ENCODE measurements around the gene KHDRBS2. TPM values are rescaled to one million over a fixed set of nuclear protein-coding genes. Genes with fewer than 3 reads are reported as not detected.

The KHDRBS2 gene
- total and polyA plus RNA-seq, 2 donors (not counting 3 experiments of a cell fraction or from before 2014, with no cell fraction given) = not detected

DNA sequence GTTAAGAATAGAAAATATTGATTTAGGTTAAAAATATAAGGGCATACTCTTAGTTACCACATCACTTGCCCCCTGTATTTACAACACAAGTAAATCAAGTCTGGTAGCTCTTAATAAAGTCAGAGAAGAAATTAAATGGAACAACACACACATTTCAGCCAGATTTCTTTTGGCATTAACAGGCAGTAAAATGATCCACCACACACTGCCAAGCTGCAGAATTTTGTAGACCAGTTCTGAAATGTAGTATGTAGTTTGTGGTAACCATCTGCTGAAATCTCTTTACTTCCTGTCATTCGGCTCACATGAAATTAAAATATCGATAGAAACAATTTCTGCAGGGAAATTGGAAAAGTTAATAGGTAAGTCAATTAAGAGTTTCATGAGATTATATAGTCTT is 326.8 kb downstream of the KHDRBS2 start:
- no peaks in the 10 kb centered on the region for H3K36me3 ChIP-seq (ENCODE audit: control insufficient read depth in 2 of 2, extremely low read depth in 1 of 2, insufficient read depth in 2 of 2, low read length in 2 of 2)
- no peak for FAIRE-seq
- no peak for DNase-seq (ENCODE audit: low read depth, low spot score)
- no peak overlapping the region for H3K9ac ChIP-seq (replicated peaks; ENCODE audit: extremely low read depth, insufficient read depth, low read length)
- intact Hi-C loops (cut with micrococcal nuclease) (no loop called here), dilution Hi-C loops (cut with MboI; ENCODE audit: extremely low pct_ligation_motif_present, low sequenced_read_pairs) (no loop called here)
- BruUV-seq (replicated peaks) = no TSS peak
- H3K9me1 ChIP-seq (replicated peaks; ENCODE audit: control insufficient read depth, extremely low read depth, insufficient read depth, low read length) = no peaks in the 10 kb centered on the region
- H3K4me3 ChIP-seq (replicated peaks in 1 of 3; ENCODE audit: insufficient read depth in 1 of 3, low read depth in 1 of 3, low read length in 3 of 3) = no peak overlapping the region
- POLR2A ChIA-PET = no interaction called here
- H3K79me2 ChIP-seq (ENCODE audit: control insufficient read depth, insufficient read depth, low read length) = no peaks in the 10 kb centered on the region
- TF ChIP-seq, protein P1, sequence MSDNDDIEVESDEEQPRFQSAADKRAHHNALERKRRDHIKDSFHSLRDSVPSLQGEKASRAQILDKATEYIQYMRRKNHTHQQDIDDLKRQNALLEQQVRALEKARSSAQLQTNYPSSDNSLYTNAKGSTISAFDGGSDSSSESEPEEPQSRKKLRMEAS (IDR thresholded peaks at IDR 0.05; ENCODE audit: insufficient read depth, insufficient read length) = no peak
- no peak for TF ChIP-seq POLR2A (IDR thresholded peaks at IDR 0.05; ENCODE audit: low read depth, low read length)
- TF ChIP-seq MYC (IDR thresholded peaks at IDR 0.05; ENCODE audit: low read depth, low read length) = no peak
- TF ChIP-seq, protein P2, sequence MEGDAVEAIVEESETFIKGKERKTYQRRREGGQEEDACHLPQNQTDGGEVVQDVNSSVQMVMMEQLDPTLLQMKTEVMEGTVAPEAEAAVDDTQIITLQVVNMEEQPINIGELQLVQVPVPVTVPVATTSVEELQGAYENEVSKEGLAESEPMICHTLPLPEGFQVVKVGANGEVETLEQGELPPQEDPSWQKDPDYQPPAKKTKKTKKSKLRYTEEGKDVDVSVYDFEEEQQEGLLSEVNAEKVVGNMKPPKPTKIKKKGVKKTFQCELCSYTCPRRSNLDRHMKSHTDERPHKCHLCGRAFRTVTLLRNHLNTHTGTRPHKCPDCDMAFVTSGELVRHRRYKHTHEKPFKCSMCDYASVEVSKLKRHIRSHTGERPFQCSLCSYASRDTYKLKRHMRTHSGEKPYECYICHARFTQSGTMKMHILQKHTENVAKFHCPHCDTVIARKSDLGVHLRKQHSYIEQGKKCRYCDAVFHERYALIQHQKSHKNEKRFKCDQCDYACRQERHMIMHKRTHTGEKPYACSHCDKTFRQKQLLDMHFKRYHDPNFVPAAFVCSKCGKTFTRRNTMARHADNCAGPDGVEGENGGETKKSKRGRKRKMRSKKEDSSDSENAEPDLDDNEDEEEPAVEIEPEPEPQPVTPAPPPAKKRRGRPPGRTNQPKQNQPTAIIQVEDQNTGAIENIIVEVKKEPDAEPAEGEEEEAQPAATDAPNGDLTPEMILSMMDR (IDR thresholded peaks at IDR 0.05; ENCODE audit: extremely low read depth in 1 of 2, insufficient read depth in 1 of 2, low read depth in 1 of 2, low read length in 2 of 2) = no peak
- H3K27ac ChIP-seq (ENCODE audit: insufficient read depth, low read depth, low read length) = no peak overlapping the region
- no peaks in the 10 kb centered on the region for H4K20me1 ChIP-seq (replicated peaks; ENCODE audit: control insufficient read depth, extremely low read depth, insufficient read depth, low read length)
- H3K9me3 ChIP-seq (replicated peaks; ENCODE audit: control insufficient read depth, insufficient read depth, low read length) = peaks cover 2% of the 10 kb centered on the region
- H3K4me2 ChIP-seq (ENCODE audit: insufficient read depth, low read length) = no peak overlapping the region
- H3K27me3 ChIP-seq (ENCODE audit: control insufficient read depth in 2 of 2, insufficient read depth in 2 of 2, low read length in 2 of 2) = no peaks in the 10 kb centered on the region
- no peak overlapping the region for H2AFZ ChIP-seq (ENCODE audit: low read depth, low read length)
- no peaks in the 10 kb centered on the region for H3K4me1 ChIP-seq (ENCODE audit: control insufficient read depth, extremely low read depth, insufficient read depth, low read length)
- CTCF ChIA-PET = no interaction called here

DNA sequence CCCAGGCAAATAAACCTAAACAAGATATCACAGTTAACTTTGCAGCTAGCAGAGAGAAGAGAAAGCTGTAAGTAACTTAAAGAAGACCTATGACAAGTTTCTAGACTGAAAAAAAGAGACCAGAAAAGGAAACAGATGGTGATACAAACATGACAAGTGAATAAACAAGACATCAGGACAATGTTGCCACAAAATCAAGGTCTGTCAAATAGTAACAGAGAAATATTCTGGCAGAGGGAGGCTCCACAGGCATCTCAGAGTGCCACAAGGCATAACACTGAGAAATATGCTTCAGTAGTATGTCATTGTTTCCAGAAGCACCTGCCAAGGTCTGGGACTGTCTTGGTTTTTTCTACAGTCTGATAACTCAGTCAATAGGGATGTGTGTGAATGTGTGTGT is 332.2 kb downstream of the KHDRBS2 start:
- Histone ChIP-seq H3K4me2 (ENCODE audit: insufficient read depth, low read length) (no peak overlapping the region), H2AFZ (ENCODE audit: low read depth, low read length) (no peak overlapping the region), H3K27ac (ENCODE audit: insufficient read depth, low read depth, low read length) (no peak overlapping the region), H3K4me3 (replicated peaks in 1 of 3; ENCODE audit: insufficient read depth in 1 of 3, low read depth in 1 of 3, low read length in 3 of 3) (no peak overlapping the region), H3K36me3 (ENCODE audit: control insufficient read depth in 2 of 2, extremely low read depth in 1 of 2, insufficient read depth in 2 of 2, low read length in 2 of 2) (no peaks in the 10 kb centered on the region), H3K9me3 (replicated peaks; ENCODE audit: control insufficient read depth, insufficient read depth, low read length) (peaks cover 6% of the 10 kb centered on the region), H3K4me1 (ENCODE audit: control insufficient read depth, extremely low read depth, insufficient read depth, low read length) (no peaks in the 10 kb centered on the region), H3K79me2 (ENCODE audit: control insufficient read depth, insufficient read depth, low read length) (no peaks in the 10 kb centered on the region), H4K20me1 (replicated peaks; ENCODE audit: control insufficient read depth, extremely low read depth, insufficient read depth, low read length) (no peaks in the 10 kb centered on the region), H3K9me1 (replicated peaks; ENCODE audit: control insufficient read depth, extremely low read depth, insufficient read depth, low read length) (no peaks in the 10 kb centered on the region), H3K9ac (replicated peaks; ENCODE audit: extremely low read depth, insufficient read depth, low read length) (no peak overlapping the region), H3K27me3 (ENCODE audit: control insufficient read depth in 2 of 2, insufficient read depth in 2 of 2, low read length in 2 of 2) (no peaks in the 10 kb centered on the region)
- CTCF ChIA-PET = no interaction called here
- POLR2A ChIA-PET = no interaction called here
- dilution Hi-C loops (cut with MboI; ENCODE audit: extremely low pct_ligation_motif_present, low sequenced_read_pairs) = no loop called here
- no TSS peak for BruUV-seq (replicated peaks)
- DNase-seq (ENCODE audit: low read depth, low spot score) (no peak), FAIRE-seq (no peak)
- intact Hi-C loops (cut with micrococcal nuclease) = no loop called here
- TF ChIP-seq POLR2AphosphoS5 (IDR thresholded peaks at IDR 0.05; ENCODE audit: insufficient read depth, low read depth, low read length) = no peak
- no peak for TF ChIP-seq JUN (IDR thresholded peaks at IDR 0.05; ENCODE audit: borderline replicate concordance, insufficient read depth, insufficient read length, low read depth)
- no peak for TF ChIP-seq FOS (IDR thresholded peaks at IDR 0.05; ENCODE audit: borderline replicate concordance, insufficient read depth, low read length)
- no peak for TF ChIP-seq MYC (IDR thresholded peaks at IDR 0.05; ENCODE audit: low read depth, low read length)
- TF ChIP-seq, protein P2 (IDR thresholded peaks at IDR 0.05; ENCODE audit: extremely low read depth in 1 of 2, insufficient read depth in 1 of 2, low read depth in 1 of 2, low read length in 2 of 2) = no peak
- TF ChIP-seq, protein P1 (IDR thresholded peaks at IDR 0.05; ENCODE audit: insufficient read depth, insufficient read length) = no peak
- TF ChIP-seq EZH2 (IDR thresholded peaks at IDR 0.05; ENCODE audit: borderline replicate concordance, low read depth, low read length, severe bottlenecking) = no peak
- TF ChIP-seq GATA2 (IDR thresholded peaks at IDR 0.05; ENCODE audit: insufficient read depth, insufficient read length, low read depth, low read length) = no peak

All from endothelial cell of umbilical vein (primary cell).